Stimulated activated naive CD4-positive, alpha-beta T cell (primary cell): ENCODE measurements around the gene NDUFA8.
A peak's percentile ranks its signal among the peaks of the same experiment; 100 is the strongest.

Experiments
- DNase-seq, 6 experiments: peaks; one replicate each; lab custom pipeline; 2025; lab: John Stamatoyannopoulos, UW

Gene NDUFA8

DNA sequence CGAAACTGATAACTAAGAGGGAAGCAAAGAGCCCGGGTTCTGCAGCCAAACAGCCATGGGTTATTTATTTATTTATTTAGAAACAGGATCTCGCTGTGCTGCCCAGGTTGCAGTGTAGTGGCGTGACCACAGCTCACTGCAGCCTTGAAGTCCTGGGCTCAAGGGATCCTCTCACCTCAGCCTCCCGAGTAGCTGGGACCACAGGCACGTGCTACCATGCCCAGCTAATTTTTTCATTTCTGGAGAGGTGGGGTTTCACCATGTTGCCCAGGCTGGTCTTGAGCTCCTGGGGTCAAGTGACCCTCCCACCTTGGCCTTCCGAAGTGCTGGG lies 24.1 kb downstream of the NDUFA8 start:
- no peak for DNase-seq

DNA sequence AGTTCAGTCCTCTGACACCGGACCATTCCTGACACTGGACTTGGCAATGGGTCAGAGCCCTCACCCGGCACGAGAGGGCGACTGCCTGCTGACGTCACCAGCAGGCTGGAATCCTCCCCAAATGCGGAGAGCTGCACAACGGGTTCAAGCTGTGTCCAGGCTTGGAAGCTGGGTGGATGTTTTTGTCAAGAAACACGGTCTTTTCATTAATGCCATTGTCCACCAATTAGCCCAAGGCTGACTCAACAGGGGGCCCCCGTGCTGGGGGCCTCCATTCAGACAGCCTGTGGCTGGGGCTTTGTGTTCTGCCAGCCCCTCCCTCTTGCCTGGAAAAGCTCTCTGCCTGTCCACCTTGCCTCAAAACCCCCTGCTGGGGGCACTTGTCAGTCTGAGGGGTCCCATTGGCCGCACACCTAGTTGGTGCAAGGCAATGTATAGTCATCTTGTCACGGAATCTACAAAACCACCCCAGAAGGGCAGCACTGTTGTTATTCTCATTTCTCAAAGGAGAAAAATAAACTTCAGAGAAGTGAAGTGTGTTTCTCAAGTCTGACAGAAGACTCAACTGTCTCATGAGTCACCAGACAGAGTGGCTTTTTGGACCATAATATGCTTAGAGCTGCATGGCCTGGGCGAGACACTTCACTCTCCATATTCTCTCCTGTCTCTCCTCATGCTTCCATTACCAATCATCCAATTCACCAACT lies 24.6 kb downstream of the NDUFA8 start:
- DNase-seq = no peak

DNA sequence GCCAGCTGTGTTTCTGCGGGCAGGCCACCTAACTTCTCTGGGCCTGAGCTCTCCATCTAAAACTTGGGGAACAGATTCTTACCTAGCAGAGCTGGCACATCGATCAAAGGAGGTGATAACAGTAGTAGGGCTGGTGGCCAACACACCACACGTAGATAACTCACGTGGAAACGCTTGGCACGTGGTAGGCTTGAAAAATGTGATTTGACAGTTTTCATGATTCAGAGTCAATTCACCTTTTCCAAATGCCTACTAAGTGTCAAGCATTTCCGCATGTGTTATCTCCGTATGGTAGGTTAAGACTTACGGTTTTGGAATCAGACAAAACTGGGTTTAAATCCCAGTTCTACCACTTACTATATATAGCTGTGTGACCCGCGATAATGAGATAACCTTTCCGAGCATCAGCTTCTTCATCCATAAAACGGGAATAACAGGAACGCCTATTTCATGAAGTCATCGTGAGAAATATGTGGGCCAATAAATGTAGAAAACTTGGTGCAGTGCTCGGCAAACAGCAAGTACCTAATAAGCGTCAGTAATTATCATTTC lies 25.5 kb downstream of the NDUFA8 start:
- no peak for DNase-seq

DNA sequence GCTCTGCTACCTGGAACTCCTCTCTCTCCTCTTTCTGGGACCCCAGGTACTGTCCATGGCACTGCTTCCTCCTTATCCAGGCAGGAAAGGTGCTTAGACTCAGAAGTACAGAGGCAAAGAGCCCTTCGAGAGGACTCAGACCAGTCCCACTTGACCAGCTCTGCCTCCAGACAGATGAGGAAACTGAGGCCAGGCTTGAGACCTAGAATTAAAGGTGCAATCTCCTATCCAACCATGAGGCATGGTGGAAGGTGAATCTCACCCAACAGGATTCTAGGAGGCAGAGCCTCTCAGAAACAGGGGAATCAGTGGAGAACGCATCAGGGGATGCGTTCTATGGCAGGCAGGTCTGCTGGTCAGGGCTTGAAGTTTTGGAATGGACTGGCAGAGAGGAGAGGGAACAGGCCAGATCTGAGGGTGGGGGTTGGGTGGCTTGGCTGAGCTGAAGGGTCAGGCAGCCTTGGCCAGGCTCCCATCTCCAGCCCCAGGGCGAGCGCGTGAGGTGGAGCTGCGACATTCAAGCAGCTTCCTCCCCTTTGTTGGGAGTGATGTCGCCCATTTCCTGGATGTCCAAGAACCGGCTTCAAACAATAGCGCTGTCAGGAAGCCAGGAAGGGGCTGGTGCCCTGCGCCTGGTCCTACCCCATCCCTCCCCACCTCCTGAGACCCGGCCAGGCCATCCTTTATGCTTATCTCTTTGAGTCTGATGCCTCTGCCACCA lies 26.2 kb downstream of the NDUFA8 start:
- no peak for DNase-seq

DNA sequence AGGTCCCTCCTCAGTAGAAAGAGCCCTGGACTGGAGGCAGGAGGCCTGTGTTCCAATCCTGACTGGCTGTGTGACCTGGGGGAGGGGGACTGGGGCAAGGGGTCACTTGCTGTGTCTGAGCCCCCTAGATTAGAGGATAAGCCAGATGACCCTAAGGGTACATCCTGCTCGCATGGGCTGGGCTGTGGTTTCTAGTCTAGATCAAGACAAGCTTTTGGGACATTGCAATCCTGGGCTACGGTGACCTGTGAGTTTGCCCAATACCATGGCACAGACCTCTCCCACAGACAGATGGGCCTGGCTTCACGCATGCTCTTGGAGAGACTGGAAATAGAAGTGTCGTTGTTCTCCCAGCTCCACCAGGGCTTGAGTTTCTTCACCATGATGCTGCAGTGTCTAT lies 27.0 kb downstream of the NDUFA8 start:
- no peak for DNase-seq

DNA sequence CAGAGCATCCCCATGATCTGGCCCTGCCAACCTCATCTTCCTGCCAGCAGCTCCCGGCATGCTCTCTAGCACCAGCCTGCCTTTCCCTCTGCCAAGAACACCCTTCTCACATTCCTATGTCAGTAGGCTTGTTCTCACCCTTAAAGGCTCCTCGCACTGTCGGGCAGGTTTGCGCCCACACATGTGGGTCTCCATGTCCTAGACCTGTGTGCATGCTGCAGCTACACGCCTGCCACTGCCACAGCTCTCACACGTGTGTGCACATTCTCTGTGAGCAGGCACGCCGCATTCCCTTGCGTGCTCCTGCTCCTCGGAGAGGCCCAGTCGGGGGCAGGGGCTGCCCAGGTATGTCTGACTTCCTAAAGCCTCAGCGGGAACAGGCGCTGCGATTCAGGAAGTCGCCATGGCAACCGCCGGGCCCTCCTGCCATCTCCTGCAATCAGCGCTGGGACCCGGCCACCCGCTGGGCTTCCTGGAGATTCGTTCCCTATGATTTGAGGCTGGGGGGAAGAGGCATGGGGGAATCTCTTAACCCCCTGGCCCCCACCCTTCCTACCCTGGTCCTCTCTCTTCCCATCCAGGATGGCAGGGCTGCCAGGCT lies 28.1 kb downstream of the NDUFA8 start:
- no peak for DNase-seq

DNA sequence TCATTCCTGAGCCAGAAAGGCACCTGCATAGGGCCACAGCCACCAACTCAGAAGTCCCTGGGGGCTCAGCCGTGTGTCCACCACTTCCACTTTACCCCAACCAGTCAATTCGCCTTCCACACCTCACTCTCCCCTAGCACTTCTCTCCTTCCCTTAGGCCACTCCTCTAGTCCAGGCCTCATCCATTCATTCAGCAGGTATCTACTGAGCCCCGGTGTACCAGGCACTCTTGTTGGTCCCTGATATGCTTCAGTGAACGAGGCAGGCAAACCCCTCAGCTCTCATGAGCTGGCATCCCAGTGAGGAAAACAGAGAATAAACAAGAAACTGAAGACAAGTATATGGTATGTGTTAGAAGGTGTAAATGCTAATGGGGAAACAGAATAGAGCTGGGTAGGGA lies 28.7 kb downstream of the NDUFA8 start:
- no peak for DNase-seq

DNA sequence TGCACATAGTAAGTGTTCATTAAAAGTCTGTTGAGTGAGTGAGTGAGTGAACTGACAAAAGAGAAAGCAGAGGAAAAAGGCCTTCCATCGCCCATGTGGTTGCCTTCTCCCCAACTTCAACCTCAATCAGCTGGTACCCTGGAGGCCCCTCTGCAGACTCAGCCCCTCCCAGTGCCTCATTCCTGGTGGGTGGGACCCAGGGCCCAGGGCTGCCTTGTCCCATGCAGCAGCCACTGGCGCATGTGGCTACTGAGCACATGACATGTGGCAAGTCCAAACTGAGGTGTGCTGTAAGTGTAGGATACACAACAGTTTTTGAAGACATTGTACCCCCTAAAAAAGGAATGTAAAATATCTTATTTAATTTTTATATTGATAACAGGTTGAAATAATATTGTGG lies 29.6 kb downstream of the NDUFA8 start:
- no peak for DNase-seq

DNA sequence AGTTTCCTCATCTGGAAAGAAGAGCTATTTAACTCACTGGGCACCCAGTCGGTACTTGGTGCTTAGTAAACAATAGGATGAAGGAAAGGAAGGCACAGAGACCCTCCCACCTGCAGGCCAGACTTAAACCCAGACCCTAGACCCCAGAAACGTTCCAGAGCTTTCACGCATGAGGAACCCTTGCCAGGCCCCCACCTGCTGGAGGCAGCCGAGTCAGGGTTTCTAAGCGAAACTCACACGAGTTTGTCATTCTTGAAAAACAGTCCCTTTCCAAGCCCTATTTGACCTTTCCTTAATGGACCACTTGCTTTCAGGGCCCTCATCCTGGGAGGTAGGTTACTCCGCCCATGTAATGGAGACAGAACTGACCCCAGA lies 30.6 kb downstream of the NDUFA8 start:
- no peak for DNase-seq

DNA sequence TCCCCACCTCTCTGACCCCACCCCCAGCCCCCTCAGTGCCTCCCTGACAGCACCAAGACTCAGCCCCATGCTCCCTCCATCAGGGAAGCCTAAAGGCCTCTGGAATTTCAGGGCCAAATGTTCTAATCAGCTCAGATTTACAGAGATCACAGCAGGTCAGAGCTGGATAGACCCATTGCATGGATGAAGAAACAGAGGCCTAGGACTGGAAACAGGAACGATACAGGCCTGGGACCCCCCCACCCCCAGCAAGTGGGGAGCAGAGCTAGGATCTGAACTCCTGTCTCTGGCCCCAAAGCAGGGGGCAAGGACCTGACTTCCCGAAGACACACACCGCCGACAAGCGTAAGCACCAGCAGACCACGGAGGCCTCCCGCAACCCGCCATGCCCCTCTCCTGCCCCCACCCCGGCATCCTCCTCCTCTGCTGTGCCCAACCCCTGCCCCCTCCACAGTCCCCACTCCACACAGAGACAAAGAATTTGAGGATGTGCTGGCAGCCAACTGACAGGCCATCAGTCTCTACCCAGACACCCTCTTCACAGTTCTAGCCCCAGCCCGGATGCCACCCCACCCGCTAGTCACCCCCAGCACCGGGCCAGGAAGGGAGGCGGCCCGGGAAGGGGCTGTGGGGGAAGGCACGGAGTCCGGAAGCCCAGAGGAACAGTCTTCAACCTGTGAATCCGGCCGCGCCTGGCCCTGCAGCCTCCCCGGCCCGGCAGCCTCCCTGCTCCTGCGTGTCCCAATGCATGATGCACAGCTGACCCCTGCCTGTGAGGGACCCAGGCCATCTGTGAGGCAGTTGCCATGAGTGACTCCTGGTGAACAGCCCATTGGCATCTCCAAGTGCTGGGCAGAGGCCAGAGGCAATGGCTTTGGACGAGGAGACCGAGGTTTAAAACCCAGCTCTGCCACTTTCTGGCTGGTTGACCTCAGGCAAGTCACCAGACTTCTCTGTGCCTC lies 31.3 kb downstream of the NDUFA8 start:
- DNase-seq = peak in 1 of 6 experiments; percentile 6

DNA sequence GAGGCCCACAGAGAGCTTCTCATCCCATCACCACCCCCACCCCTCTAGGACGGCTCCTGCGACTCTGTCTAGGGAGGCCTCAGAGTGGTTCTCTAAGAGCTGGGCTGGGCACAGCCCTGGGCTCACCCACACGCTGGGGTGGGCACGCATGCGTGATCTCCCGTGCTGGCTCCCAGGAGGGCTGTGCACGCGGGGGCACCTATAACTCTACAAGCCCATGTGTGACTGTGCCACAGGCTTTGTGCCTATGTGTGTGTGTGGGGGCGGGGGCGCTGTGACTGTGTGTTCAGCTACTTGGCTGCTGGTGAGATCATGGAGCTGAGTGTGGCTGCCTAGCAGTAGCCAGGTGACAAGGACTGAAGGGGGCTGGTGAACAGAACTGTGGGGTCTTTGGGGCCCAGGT lies 32.2 kb downstream of the NDUFA8 start:
- DNase-seq = no peak

DNA sequence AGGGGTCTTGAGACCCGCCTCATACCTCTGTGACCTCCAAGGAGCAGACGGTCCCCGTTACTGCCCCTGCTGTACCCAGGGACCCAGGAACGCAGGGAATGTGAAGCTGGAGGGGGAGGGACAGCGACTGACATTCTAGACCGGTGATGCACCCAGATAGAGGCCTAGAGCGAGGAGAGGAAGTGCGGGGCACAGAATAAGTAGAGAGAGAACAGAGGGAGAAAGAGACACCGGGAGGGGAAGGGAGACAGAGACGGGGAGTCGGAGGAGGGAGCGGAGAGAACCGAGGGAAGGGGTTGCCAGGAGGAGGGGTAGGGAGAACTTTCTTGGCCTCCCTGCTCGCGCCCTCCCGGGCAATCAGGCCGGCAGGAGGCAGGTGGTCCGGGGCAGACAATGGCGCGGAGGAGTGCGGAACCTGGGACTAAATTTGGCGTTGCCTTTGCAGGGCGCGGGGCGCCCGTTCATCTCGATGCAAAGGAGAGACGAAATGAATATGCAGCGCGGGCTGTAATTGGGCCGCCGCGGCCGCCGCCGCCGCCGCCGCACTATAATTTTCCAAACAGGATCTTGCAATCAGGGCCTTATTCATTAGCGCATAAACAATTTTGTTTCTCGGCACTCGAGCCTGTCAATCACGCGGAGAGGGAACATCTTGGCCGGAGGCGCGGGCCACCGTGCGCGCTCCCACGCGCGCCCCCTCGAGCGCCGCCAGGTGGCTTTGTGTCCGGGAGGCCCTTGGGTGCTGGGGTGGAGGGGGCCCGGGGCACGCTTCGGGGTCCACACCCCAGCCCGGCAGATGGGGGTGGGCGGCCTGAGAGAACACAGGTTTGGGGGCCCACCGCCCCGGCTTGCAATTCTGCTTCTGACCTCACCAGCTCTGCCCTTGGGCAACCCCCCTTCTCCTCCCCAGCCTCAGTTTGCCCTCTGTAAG lies 33.0 kb downstream of the NDUFA8 start:
- no peak for DNase-seq

DNA sequence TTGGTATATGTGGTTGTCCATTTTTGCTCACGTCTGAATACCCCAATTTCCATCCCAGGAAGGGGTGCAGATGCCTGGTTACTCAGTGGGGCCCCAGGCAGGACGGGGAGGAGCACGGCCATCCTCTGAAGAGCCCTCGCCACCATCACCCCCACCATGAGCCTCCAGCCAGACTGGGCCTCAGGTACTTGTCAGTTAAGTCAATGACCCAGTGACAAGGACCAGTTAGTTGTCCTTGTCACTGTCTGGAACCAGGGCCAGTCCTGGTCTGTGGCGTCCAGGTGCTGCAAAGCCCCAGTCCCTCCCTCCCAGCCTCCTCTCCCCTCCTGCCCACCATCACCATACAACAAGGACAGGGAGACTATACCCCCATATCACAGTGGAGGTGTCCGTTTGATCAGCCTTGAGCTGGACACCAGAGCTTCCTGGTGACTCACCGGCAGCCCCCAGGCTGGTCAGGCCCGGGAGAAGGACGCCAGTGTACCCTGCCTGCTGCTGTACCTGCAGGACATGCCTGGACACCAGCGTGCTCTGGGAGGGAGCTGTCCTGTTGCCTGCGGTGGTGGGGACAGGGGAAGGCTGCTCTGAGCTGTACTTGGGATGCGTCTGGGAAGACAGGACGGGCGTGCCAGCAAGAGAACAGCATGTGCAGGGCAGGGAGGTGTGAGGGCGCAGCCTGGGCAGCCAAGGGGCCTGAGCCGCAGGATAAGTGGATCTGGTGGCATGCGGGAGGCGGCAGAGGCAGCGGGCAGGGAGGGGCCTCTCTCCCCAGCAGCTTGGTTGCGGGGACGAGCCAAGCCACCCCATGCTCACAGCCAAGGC lies 33.9 kb downstream of the NDUFA8 start:
- DNase-seq = no peak

DNA sequence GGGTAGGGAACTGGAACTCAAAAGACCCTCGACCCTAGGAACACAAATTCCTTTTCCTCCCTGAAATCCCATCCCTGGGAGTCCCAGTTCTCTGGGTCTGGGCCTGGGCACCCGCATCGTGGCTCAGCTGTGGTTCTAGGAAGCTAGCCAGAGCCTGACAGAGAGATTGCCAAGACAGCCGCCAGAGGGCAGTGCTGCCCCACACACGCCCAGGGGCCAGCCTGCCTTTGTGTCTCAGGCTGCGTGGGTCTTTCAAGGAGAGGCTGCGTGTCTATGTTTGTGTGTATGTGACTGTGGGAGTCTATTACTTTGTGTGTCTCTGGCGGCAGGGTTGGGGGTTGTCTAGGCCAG lies 34.4 kb downstream of the NDUFA8 start:
- peak; percentile 44 to 84 (median 70) for DNase-seq

DNA sequence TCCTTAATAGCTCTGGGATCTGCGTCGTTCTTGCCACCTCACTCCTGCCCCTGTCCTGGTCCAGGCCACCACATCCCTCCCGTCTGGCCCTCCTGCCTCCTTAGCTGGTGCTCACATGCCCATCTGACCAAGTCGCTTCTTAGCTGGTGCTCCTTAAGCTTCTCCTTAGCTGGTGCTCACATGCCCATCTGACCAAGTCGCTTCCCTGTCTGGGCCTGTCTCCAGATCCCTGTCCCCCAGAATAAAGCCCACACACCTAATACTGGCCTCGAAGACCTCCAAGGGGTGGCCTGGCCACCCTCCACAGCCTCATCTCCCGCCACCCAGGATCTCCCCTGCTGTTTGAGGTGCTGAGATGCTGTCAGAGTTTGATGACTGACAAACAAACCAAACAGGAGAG lies 35.1 kb downstream of the NDUFA8 start:
- no peak for DNase-seq

DNA sequence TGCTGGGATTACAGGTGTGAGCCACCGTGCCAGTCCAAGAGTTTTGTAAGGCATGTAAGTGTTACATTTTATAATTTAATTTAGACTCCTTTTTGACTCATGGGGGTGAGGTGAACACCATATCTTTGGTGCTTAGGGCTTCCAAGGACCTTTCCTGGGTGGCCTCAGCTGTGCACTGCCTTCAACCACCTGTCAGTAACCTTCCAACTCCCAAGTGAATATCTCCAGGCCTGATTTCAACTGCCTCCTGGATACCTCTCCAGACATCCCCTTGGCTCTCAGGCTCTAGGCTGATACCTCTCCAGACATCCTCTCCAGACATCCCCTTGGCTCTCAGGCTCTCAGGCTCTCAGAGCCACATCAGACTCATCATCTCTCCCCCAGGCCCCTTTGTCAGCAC lies 35.5 kb downstream of the NDUFA8 start:
- DNase-seq = no peak

DNA sequence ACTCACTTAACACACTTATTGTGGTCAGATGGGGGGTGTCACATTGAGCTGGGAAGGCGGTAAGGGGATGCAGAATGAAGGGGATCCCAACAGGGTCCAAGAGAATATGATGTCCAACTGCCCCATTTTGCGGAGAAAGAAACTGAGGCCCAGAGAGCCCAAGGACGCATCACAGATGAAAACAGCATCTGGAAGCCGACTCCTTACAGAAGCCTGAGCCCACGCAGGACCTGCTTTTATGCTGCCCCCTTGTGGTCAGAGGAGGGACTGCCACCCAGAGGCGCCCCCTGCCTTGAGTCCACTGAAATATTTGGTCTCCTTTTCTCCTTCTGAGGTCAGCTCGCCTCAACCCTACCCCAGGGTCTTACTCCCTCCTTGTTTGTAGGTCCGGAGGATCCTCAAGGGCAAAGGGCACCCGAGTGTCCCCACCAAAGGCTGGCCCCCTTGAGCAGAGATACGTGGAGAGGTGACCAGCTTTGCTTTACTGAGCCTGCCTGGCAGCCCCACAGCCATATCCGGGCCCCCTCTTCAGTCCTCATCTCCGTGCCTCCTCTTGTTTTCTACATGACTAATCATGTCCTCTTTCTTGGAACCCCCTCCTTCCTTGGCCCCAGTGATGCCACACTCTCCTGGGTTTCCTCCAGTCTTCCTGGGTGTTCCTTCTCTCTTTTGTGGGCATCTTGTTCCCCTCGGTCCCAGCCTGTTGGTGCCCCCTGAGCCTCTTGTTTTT lies 36.5 kb downstream of the NDUFA8 start:
- peak; percentile 39 to 76 (median 60) for DNase-seq

DNA sequence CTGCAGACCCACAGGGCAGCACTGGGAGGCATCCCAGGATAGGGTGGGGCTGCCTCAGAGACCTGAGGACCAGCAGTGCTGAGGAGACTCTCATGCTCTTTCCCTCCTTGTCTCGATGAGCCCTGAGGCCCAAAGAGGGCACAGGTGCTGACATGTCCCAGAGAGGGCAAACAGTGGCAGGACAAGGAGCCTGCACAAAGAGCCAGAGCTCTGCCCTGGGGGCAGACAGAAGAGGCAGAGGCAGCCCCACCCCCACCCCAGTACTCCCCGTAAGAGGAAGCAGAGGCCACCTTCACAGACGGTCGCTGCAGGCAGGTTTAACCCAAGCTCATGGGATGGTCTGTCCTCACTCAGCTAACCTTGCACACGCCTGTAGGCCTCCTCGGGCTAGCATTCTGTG lies 37.1 kb downstream of the NDUFA8 start:
- no peak for DNase-seq

DNA sequence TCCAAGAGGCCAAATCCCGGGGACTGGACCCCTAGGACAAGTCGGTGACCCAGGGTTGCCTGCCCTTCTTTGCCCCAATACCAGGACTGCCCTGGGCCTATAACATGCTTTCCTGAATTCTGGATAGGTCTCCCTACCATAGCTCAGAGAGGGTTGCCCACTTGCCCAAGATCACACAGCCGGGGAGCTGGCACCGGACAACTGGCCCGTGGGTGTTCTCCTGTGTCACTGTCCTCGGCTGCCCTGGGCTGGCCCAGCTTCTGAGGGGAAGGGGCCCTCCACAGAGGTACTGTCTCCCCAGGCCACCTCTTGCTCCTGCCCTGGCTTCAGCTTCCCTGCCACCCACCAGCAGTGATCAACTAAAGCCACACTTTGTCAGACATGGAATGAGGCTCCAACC lies 37.6 kb downstream of the NDUFA8 start:
- no peak for DNase-seq

DNA sequence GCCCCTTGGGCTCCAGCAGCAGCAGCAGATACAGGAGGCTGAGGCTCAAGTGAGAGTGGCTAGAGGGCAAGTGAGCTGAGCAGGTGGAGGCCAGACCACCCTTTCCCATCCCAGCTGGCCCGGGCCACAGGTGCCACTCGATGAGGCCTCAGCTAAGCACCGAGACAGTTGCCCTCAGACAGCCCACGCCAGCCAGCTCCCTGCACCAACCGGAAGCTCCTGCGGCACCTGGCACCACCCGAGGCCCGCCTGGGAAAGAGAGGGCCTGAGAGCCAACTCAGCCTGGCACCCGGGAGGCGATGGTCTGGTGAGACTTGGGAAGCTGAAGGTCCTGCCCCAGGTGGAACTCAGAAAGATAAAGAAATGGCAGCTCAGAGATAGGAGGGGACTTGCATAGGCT lies 38.2 kb downstream of the NDUFA8 start:
- DNase-seq = no peak
